NCI-H2196 treated with DMSO at 0.1 percent for 48 hours (cell line): ENCODE results near the gene ZNF281.

Source experiments
- DNase-seq: peaks from one replicate; lab custom pipeline; 2025; ENCODE audit not compliant: unreplicated experiment; lab: John Stamatoyannopoulos, UW

Gene ZNF281

DNA sequence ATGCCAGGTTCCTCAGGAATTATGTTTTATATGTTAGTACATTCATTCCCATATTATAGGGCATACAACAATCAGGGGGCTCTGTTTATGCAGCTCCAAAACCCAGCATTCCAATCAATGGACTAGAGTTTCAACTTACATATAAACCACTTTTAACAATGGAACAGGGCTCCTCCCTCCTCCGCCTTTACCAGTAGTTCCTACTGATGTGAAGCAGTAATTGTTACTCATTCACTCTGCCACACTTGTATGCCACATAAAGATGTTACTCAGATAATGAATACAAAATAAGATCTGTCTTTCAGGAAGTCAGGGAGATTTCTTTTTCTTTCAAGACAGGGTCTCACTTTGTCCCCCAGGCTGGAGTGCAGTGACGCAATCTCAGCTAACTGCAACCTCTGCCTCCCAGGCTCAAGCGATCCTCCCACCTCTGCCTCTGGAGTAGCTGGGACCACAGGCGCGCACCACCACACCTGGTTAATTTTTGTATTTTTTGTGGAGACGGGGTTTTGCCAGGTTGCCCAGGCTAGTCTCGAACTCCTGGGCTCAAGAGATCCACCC lies 17.1 kb downstream of the ZNF281 start:
- no peak for DNase-seq

DNA sequence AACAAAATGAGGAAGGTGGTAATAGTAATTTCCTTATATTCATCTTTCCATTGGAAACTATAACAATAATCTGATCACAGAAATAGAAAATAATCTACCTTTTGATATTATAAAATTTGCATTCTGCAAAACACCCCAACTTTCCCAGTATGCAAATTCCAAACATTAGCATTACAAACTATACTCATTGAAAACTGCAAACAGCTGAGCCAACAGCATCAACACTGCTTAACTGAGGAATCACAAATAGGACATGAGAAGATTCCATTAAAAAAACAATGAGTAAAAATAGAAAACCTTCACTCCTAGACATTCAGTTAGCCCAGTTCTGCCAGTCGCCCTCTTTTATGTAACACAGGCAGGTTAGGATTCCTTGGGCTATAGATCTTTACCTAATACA lies 18.1 kb downstream of the ZNF281 start:
- DNase-seq, result no peak

DNA sequence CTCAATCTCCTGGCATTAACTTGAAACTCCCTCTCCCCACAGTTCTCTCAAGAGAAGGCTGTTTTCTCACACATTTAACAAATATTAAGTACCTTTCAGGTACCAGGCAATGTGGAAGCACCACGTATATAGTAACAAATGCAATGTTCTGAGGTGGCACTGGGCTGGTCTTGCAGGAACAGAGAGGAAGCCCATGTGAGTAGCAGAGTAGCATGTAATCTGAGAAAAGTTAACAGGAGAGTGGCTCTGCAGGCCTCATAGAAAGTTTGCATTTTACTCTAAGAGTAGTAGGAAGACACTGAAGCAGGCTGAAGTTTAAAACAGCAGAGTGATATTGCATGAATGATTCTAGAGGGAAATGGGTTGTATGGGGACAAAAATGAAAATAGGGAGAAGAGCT lies 21.0 kb downstream of the ZNF281 start:
- DNase-seq, result no peak

- no peak for DNase-seq
Observed at GRCh38 chr1:200386416-200386815, 23.4 kb downstream of the ZNF281 start.

DNA sequence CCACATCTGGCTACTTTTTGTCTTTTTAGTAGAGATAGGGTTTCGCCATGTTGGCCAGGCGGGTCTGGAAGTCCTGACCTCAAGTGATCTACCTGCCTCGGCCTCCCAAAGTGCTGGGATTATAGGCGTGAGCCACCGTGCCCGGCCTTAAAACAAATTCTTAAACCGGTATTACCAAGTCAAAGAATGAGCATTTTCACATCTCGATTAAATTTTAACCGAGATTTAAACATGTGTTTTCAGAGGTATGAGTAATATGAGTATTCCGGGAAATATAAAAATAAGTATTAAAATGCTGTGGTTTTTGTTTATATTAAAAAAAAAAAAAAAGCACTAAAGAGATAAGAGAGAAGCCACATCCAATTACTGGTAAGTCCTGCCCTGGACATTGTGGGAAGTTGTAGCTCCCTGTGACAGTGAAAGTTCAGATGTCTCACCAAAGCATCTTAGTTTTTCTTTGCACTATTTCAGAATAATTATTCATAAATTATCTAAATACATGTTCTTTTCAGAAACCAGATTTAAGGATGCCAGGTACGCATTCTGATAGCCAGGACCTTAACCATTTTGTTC lies 24.9 kb downstream of the ZNF281 start:
- DNase-seq, result no peak

DNA sequence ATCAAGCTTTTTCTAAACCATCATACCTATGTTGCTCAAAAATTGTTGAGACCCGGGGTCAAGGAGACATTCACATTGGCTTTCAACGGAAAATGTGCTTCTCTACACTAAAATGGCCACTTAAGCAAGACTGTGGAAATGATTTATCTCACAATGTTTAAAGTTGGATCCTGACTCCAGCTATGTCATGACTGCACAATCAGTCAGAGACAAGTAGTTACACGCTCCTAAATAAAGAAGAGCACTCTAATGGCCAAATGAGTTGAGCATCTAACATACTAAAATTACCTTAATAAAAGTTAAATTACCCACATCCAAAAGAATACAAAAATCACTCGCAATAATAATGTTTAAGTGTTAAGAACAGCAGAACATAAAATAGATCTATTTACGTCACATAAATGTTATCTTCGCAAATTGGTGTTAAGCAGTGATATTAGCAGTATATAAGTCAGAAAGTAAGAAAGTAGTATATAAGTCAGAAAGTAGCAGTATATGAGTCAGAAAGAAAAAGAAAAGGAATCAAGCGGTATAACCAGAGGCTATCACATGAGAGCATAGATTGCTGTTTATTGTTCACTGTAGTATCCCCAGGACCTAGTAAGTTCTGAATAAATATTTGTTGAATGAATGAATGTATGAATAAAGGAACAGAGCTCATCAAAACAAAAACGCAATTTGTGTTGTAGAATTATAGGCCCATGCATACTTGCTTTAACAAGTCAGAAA lies 28.4 kb downstream of the ZNF281 start:
- DNase-seq, result no peak

DNA sequence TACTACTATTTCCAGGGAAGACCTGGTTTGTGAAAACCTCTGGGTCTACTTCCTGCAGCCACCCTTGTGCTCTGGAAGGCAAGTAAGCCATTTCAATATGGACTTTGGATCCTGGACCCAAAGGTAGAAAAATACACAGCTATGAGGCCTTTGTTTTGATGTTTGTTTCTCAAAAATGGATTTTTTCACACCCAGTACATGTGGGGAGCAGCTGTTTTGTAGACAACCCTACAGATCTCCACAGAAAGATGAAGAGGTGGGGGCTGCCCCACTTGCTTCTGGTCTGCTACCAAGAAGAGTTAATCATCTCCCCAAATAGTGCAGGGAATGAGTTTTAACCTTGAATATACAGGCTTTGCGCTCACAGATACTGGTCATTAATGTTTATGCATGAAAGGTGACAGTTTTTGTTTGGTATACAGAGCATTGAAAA lies 29.2 kb downstream of the ZNF281 start:
- DNase-seq, result no peak

DNA sequence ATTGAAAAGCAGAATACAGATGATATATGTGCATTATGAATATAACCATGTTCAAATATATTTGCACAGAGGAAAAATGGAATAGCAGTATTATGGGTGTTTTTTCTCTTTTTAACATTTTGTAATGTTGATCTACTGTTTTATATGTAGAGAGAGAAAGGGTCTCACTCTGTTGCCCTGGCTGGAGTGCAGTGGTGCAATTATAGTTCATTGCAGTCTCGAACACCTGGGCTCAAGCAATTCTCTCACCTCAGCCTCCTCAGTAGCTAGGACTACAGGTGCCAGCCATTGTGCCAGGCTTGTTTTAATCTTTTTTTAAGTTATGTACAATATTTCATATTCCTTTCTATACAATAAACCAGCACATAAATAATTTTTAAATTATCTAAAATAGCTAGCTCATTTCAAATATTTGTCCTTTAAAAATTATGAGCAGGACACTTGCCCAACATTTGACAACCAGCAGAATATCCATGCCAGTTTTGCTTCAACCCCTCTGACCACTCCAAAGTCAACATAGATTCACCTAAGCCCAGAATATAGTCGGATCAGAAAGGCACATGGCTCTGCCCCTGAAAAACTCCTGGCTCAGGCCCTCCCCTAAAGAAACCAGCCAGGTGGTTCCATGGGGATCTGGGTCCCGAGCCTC lies 29.8 kb downstream of the ZNF281 start:
- no peak for DNase-seq

DNA sequence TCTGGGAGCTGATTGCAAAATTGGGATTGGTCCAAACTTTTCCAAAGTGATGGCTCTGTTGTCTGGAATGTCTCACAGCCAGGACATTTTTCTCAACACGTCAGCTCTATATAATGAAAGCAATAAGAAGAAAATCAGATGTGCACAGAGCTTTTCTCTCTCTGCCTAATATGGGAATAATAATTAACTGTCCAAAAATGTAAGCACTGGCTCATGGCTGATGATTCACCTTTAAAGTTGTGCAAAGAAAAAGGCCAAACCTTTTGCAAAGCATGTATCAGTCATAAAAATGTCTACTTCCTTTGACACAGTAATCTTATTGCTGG lies 30.4 kb downstream of the ZNF281 start:
- DNase-seq, result no peak

- DNase-seq, result no peak
Observed at GRCh38 chr1:200378096-200378495, 31.7 kb downstream of the ZNF281 start.

DNA sequence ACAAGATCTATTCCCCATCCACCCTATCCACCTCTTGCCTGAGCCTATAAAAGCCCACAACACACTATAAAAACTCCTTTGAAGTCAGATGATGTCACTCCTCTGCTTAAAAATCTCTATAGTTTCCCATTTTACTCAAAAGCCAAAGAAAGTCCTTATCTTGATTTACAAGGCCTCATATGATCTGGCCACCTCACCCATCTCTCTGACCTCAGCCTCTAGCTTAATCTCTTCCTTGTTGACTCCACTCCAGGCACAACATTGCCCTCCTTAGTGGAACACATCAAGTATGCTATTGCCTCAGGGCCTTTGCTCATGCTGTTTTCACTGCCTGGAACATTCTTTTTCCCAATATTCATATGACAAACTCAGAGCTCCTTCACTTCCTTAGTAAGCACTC lies 33.3 kb downstream of the ZNF281 start:
- no peak for DNase-seq

GRCh38 chr1:200374569-200375295 lies 35.1 kb downstream of the ZNF281 start:
- DNase-seq, result no peak

DNA sequence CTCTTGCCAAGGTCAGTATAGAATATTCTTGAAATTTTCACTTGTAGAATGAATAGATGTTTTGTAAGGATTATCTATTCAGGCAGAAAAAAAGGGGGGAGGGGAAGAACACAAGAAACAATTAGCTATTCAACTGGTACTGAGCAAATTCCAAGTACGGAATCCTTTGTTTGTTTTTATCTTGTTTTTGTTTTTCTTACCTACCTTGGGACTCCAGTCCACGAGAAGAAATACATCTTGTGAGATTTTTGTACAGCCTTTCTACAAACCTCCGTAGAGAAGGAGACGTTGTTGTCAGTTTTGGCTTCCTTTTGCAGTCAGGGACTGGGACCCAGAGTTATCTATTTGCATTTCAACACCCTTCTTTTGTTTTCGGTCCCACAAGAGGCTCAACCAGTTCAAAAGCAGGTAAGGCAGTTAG lies 36.0 kb downstream of the ZNF281 start:
- no peak for DNase-seq

GRCh38 chr1:200372885-200373181 lies 37.0 kb downstream of the ZNF281 start:
- DNase-seq, result no peak

GRCh38 chr1:200372095-200372884 lies 37.5 kb downstream of the ZNF281 start:
- no peak for DNase-seq

DNA sequence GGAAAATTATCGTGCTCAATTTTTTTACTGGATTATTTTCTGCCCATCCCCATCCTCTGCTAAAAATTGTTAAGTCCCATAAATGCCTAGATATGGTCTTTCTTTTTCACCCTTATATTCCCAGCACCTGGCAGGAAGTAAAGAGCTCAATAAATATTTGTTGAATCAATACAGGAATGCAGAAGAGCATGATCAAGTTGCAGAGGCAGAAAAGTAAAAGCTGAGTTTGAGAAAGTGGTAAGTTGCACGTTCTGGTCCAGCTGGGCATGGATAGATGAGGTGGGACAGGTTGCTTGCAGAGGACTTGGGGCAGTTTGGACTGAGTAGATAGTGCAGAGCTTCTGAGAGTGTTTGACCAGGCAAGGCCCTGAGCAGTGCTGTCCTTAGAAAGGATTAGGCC lies 40.1 kb downstream of the ZNF281 start:
- no peak for DNase-seq

DNA sequence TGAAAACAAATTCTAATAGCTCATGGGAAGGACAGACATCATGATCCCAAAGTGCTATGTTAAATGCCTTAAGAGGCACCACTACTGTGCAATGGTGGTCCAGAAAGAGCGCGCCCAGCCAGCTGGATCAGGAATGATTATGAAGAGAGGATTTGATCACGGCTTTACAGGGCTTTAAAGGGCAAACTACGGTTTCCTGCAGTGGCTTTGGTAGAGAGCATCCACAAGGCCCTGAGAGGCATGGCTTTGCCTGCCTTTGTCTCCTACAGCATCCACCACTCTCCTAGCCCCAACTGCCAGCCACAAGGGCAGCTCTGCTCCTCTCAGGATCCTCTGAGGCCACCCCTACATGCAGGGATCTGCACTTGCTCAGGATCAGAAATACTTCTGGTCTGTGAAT lies 40.7 kb downstream of the ZNF281 start:
- no peak for DNase-seq

DNA sequence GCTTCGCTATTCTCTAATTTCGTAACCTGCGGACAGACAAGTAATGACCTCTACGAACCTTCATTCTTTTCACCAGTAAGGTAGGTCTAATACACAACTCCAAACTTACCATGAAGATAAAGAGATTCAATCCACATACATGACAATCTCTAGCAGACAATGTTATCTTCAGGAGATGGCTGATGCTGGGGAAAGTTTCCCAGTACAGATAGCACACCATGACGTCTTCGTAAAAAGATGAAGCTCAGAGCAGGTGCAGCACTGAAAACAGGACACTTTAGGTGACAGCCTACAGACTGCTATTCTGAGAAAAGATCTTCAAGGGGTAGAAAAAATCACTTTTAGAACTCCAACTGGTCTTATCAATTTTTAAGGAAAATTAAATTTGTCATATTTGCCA lies 41.3 kb downstream of the ZNF281 start:
- no peak for DNase-seq

DNA sequence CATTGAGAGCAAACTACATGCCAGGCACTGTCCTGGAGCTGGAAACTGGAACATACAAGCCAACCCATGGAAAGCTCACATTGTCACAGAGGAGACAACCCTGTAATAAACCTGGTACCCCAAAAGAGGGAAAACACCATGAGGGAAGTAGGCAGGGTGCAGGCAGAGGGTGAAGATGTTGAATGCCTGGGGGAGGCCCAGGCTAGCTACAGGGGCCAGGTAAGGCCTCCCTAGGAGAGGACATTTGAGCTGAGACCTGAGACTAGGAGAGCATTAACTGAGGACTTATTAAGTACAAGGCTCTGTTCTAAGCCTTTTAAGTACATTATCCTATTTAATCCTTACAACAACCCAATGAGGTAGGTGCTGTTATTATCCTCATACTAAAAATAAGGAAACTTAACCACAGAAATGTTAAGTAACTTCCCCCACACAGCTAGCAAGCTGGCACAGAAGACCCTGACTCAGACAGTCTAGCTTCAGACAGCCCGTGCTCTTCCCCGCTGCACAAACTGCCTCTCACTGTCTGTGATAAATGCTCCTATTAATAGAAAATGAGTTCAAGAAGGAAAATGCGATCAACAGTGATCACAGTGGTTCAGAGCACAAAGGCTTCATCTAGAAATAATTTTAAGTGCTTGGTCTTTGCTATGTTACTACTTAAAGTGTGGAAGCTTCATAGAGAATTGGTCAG lies 41.8 kb downstream of the ZNF281 start:
- DNase-seq, result no peak

GRCh38 chr1:200366577-200367253 lies 43.1 kb downstream of the ZNF281 start:
- no peak for DNase-seq
